GM18907 (cell line): ENCODE measurements around the gene MED13L.

Experiments
- ATAC-seq: cut with Tn5 transposase; IDR thresholded peaks from one replicate; pipeline ENCODE4 v1.9.1; 2021; ENCODE audit warnings: mild to moderate bottlenecking, moderate library complexity; ENCODE audit not compliant: unreplicated experiment

The MED13L gene

GRCh38 chr12:116026768-116027550, 250.5 kb downstream of the MED13L start:
- ATAC-seq: no peak

GRCh38 chr12:116026346-116026745, 251.1 kb downstream of the MED13L start:
- no peak for ATAC-seq

GRCh38 chr12:116024769-116025168, 252.7 kb downstream of the MED13L start:
- no peak for ATAC-seq

GRCh38 chr12:116019415-116019814, 258.1 kb downstream of the MED13L start:
- ATAC-seq: no peak

- ATAC-seq: no peak
These were observed 259.2 kb downstream of the MED13L start for GRCh38 chr12:116018282-116018681.

GRCh38 chr12:116015525-116015924, 262.0 kb downstream of the MED13L start:
- ATAC-seq: no peak

- ATAC-seq: no peak
These were observed 264.7 kb downstream of the MED13L start for GRCh38 chr12:116012757-116013156.

GRCh38 chr12:116011217-116011616, 266.3 kb downstream of the MED13L start:
- ATAC-seq: no peak

- no peak for ATAC-seq
These were observed 267.0 kb downstream of the MED13L start for GRCh38 chr12:116010467-116010866.

GRCh38 chr12:116009805-116010204, 267.7 kb downstream of the MED13L start:
- no peak for ATAC-seq

- ATAC-seq: no peak
These were observed 271.4 kb downstream of the MED13L start for GRCh38 chr12:116006141-116006540.

GRCh38 chr12:116002890-116003536, 274.5 kb downstream of the MED13L start:
- no peak for ATAC-seq

- ATAC-seq: no peak
These were observed 277.2 kb downstream of the MED13L start for GRCh38 chr12:116000252-116000651.

GRCh38 chr12:115999582-115999981, 277.9 kb downstream of the MED13L start:
- ATAC-seq: no peak

GRCh38 chr12:115998794-115999478, 278.6 kb downstream of the MED13L start:
- ATAC-seq: no peak

GRCh38 chr12:115998119-115998633, 279.3 kb downstream of the MED13L start:
- ATAC-seq: no peak

GRCh38 chr12:115993737-115994136, 283.8 kb downstream of the MED13L start:
- ATAC-seq: no peak

- ATAC-seq: no peak
These were observed 287.3 kb downstream of the MED13L start for GRCh38 chr12:115990241-115990640.

- no peak for ATAC-seq
These were observed 288.6 kb downstream of the MED13L start for GRCh38 chr12:115988625-115989563.

- no peak for ATAC-seq
These were observed 289.3 kb downstream of the MED13L start for GRCh38 chr12:115988212-115988611.

- no peak for ATAC-seq
These were observed 292.9 kb downstream of the MED13L start for GRCh38 chr12:115984616-115985015.
